Measurements from ENCODE around the gene PPP2R1A.
A peak's percentile ranks its signal among the peaks of the same experiment; 100 is the strongest.

PPP2R1A gene

GRCh38 chr19:52172347-52172746 lies 17.5 kb upstream of the PPP2R1A start:
- Histone ChIP-seq H3K4me1 (peaks cover 7% of the 10 kb centered on the region), H3K9me3 (ENCODE audit: control insufficient read depth, low read length) (no peaks in the 10 kb centered on the region), H3K9ac (no peak overlapping the region), H3K79me2 (no peaks in the 10 kb centered on the region), H3K36me3 (ENCODE audit: control insufficient read depth, insufficient read depth, low read length) (no peaks in the 10 kb centered on the region), H3K4me3 (ENCODE audit: low read depth, low read length) (no peak overlapping the region), H2AFZ (peak overlapping the region; percentile 96), H3K27ac (peak overlapping the region; percentile 80), H3K27me3 (ENCODE audit: control insufficient read depth, insufficient read depth, low read length) (no peaks in the 10 kb centered on the region), H3K4me2 (ENCODE audit: low read length) (peak overlapping the region; percentile 68)
- no peak for TF ChIP-seq CTCF (IDR thresholded peaks at IDR 0.05)

- Histone ChIP-seq H3K4me2 (ENCODE audit: low read length) (peak overlapping the region; percentile 0), H3K9ac (no peak overlapping the region), H3K79me2 (no peaks in the 10 kb centered on the region), H3K4me1 (peaks cover 7% of the 10 kb centered on the region), H3K4me3 (ENCODE audit: low read depth, low read length) (no peak overlapping the region), H3K36me3 (ENCODE audit: control insufficient read depth, insufficient read depth, low read length) (no peaks in the 10 kb centered on the region), H2AFZ (peak overlapping the region; percentile 13), H3K27ac (no peak overlapping the region), H3K27me3 (ENCODE audit: control insufficient read depth, insufficient read depth, low read length) (no peaks in the 10 kb centered on the region), H3K9me3 (ENCODE audit: control insufficient read depth, low read length) (no peaks in the 10 kb centered on the region)
- no peak for TF ChIP-seq CTCF (IDR thresholded peaks at IDR 0.05)
Measured at GRCh38 chr19:52176574-52176973, 13.3 kb upstream of the PPP2R1A start.

GRCh38 chr19:52187407-52187806 lies 2.4 kb upstream of the PPP2R1A start:
- H3K4me1 ChIP-seq = peaks cover 17% of the 10 kb centered on the region
- no peak overlapping the region for H3K27ac ChIP-seq
- no peaks in the 10 kb centered on the region for H3K9me3 ChIP-seq (ENCODE audit: control insufficient read depth, low read length)
- peaks cover 19% of the 10 kb centered on the region for H3K79me2 ChIP-seq
- no peaks in the 10 kb centered on the region for H3K27me3 ChIP-seq (ENCODE audit: control insufficient read depth, insufficient read depth, low read length)
- no peaks in the 10 kb centered on the region for H3K36me3 ChIP-seq (ENCODE audit: control insufficient read depth, insufficient read depth, low read length)
- no peak overlapping the region for H3K4me2 ChIP-seq (ENCODE audit: low read length)
- H3K9ac ChIP-seq = no peak overlapping the region
- no peak for TF ChIP-seq CTCF (IDR thresholded peaks at IDR 0.05)
- no peak overlapping the region for H3K4me3 ChIP-seq (ENCODE audit: low read depth, low read length)
- no peak overlapping the region for H2AFZ ChIP-seq

DNA sequence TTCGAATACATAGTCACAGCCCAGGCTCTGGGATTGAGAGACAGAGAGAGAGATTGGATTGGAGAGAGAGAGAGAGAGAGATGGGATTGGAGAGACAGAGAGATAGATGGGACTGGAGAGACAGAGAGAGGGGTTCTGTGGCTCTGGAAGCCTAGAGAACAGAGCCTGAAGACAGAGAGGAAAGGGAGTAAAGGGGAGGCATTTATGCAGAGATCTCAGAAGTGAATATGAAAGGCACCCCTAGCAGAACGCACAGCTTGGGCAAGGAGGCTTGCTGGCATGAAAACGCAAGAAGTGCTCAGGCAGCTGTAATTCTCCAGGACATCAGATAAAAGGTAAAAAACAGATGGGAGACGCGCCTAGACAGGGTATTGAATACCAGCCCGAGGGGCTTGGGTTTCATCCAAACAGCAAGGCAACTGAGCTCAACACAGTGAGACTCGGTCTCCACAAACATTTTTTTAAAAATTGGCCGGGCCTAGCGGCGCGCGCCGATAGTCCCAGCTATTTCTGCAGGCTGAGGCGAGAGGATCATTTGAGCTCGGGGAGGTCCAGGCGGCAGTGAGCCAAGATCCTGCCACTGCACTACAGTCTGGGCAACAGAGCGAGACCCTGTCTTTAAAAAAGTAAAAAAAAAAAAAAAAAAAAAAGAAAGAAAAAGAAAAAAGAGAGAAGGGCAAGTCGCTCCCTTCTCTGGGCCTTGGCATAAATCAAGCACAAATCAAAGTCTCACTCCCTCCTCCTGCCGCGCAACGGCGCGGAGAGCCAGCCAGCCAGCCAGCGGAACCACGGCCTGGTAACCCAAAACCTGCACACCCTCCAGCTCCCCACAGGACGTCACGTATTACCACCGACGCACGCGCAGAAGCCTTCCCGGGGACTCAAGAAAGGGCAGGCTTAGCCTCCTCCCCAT lies 774 bp upstream of the PPP2R1A start:
- no peaks in the 10 kb centered on the region for H3K9me3 ChIP-seq (ENCODE audit: control insufficient read depth, low read length)
- H3K27ac ChIP-seq = peak overlapping the region; percentile 98
- H3K79me2 ChIP-seq = peaks cover 35% of the 10 kb centered on the region
- TF ChIP-seq CTCF (IDR thresholded peaks at IDR 0.05) = peak; percentile 12
- peaks cover 24% of the 10 kb centered on the region for H3K4me1 ChIP-seq
- no peaks in the 10 kb centered on the region for H3K27me3 ChIP-seq (ENCODE audit: control insufficient read depth, insufficient read depth, low read length)
- peak overlapping the region; percentile 68 for H3K4me2 ChIP-seq (ENCODE audit: low read length)
- H2AFZ ChIP-seq = peak overlapping the region; percentile 80
- H3K9ac ChIP-seq = peak overlapping the region; percentile 20
- H3K4me3 ChIP-seq (ENCODE audit: low read depth, low read length) = peak overlapping the region; percentile 98
- no peaks in the 10 kb centered on the region for H3K36me3 ChIP-seq (ENCODE audit: control insufficient read depth, insufficient read depth, low read length)

Measured in parathyroid adenoma (tissue), 2 donors.